Measurements from ENCODE around the gene LGALS12. TPM values are rescaled to one million over a fixed set of nuclear protein-coding genes. Genes with fewer than 3 reads are reported as not detected.

LGALS12 gene
- total RNA-seq (2014; rRNA removed; shearing (Covaris generic)) = not detected in 2 replicates

GRCh38 chr11:63505857-63506528 lies at the start of gene LGALS12:
Gene LGALS12, plus strand, starts transcription at chr11:63506084. Its CDS starts 375 bp downstream, at chr11:63506459.
- no peak for DNase-seq (ENCODE audit: low spot score)

GRCh38 chr11:63459586-63459985 lies 46.3 kb upstream of the LGALS12 start:
- no peak for DNase-seq (ENCODE audit: low spot score)

GRCh38 chr11:63462137-63462536 lies 43.7 kb upstream of the LGALS12 start:
- no peak for DNase-seq (ENCODE audit: low spot score)

GRCh38 chr11:63470311-63470710 lies 35.6 kb upstream of the LGALS12 start:
- no peak for DNase-seq (ENCODE audit: low spot score)

GRCh38 chr11:63472372-63472771 lies 33.5 kb upstream of the LGALS12 start:
- DNase-seq (ENCODE audit: low spot score) = no peak

GRCh38 chr11:63476618-63477017 lies 29.3 kb upstream of the LGALS12 start:
- no peak for DNase-seq (ENCODE audit: low spot score)

GRCh38 chr11:63478896-63479295 lies 27.0 kb upstream of the LGALS12 start:
- DNase-seq (ENCODE audit: low spot score) = peak; percentile 96

- no peak for DNase-seq (ENCODE audit: low spot score)
These were observed 25.8 kb upstream of the LGALS12 start for GRCh38 chr11:63480039-63480438.

- DNase-seq (ENCODE audit: low spot score) = no peak
These were observed 20.1 kb upstream of the LGALS12 start for GRCh38 chr11:63485777-63486176.

- DNase-seq (ENCODE audit: low spot score) = no peak
These were observed 17.1 kb upstream of the LGALS12 start for GRCh38 chr11:63488789-63489188.

- DNase-seq (ENCODE audit: low spot score) = peak; percentile 24
These were observed 16.0 kb upstream of the LGALS12 start for GRCh38 chr11:63489879-63490278.

GRCh38 chr11:63490551-63491239 lies 15.2 kb upstream of the LGALS12 start, which contains the start of gene PLAAT5:
Gene PLAAT5, minus strand, starts transcription at chr11:63491167. Its CDS starts 133 bp downstream, at chr11:63491034.
- DNase-seq (ENCODE audit: low spot score) = peak; percentile 26

GRCh38 chr11:63491240-63491587 lies 14.7 kb upstream of the LGALS12 start:
- DNase-seq (ENCODE audit: low spot score) = no peak

GRCh38 chr11:63491636-63492372 lies 14.1 kb upstream of the LGALS12 start:
- DNase-seq (ENCODE audit: low spot score) = peak; percentile 33

GRCh38 chr11:63492441-63492840 lies 13.4 kb upstream of the LGALS12 start:
- no peak for DNase-seq (ENCODE audit: low spot score)

- no peak for DNase-seq (ENCODE audit: low spot score)
These were observed 12.8 kb upstream of the LGALS12 start for GRCh38 chr11:63493127-63493526.

GRCh38 chr11:63494975-63495374 lies 10.9 kb upstream of the LGALS12 start:
- no peak for DNase-seq (ENCODE audit: low spot score)

GRCh38 chr11:63499874-63500273 lies 6.0 kb upstream of the LGALS12 start:
- no peak for DNase-seq (ENCODE audit: low spot score)

- DNase-seq (ENCODE audit: low spot score) = no peak
These were observed 4.6 kb upstream of the LGALS12 start for GRCh38 chr11:63501236-63501635.

- DNase-seq (ENCODE audit: low spot score) = no peak
These were observed 3.5 kb upstream of the LGALS12 start for GRCh38 chr11:63502252-63502820.

GRCh38 chr11:63503492-63503891 lies 2.4 kb upstream of the LGALS12 start:
- DNase-seq (ENCODE audit: low spot score) = no peak

GRCh38 chr11:63504054-63504453 lies 1.8 kb upstream of the LGALS12 start:
- DNase-seq (ENCODE audit: low spot score) = no peak
